ENCODE results near the gene GDPD1.
A peak's percentile ranks its signal among the peaks of the same experiment; 100 is the strongest.

GDPD1 gene

GRCh38 chr17:59254742-59255141 is 34.4 kb downstream of the GDPD1 start:
- DNase-seq (ENCODE audit: low read depth), result no peak
- H3K4me1 ChIP-seq (ENCODE audit: control insufficient read depth, insufficient read depth, low read length), result no peaks in the 10 kb centered on the region
- H3K36me3 ChIP-seq (ENCODE audit: control insufficient read depth, insufficient read depth, low read length, severe bottlenecking), result no peaks in the 10 kb centered on the region
- no peaks in the 10 kb centered on the region for H3K9me3 ChIP-seq (ENCODE audit: control insufficient read depth, low read length)
- no peak overlapping the region for H3K4me3 ChIP-seq (ENCODE audit: low read length)
- no peaks in the 10 kb centered on the region for H3K27me3 ChIP-seq (replicated peaks; ENCODE audit: control insufficient read depth, insufficient read depth, low read length)
- H3K9ac ChIP-seq (ENCODE audit: low read length), result no peak overlapping the region

GRCh38 chr17:59257101-59257500 is 36.8 kb downstream of the GDPD1 start:
- H3K9ac ChIP-seq (ENCODE audit: low read length), result no peak overlapping the region
- H3K4me1 ChIP-seq (ENCODE audit: control insufficient read depth, insufficient read depth, low read length), result no peaks in the 10 kb centered on the region
- no peak overlapping the region for H3K4me3 ChIP-seq (ENCODE audit: low read length)
- no peaks in the 10 kb centered on the region for H3K36me3 ChIP-seq (ENCODE audit: control insufficient read depth, insufficient read depth, low read length, severe bottlenecking)
- H3K27me3 ChIP-seq (replicated peaks; ENCODE audit: control insufficient read depth, insufficient read depth, low read length), result no peaks in the 10 kb centered on the region
- H3K9me3 ChIP-seq (ENCODE audit: control insufficient read depth, low read length), result no peaks in the 10 kb centered on the region
- DNase-seq (ENCODE audit: low read depth), result no peak

GRCh38 chr17:59260722-59261121 is 40.4 kb downstream of the GDPD1 start:
- no peak overlapping the region for H3K4me3 ChIP-seq (ENCODE audit: low read length)
- DNase-seq (ENCODE audit: low read depth), result no peak
- no peak overlapping the region for H3K9ac ChIP-seq (ENCODE audit: low read length)
- H3K4me1 ChIP-seq (ENCODE audit: control insufficient read depth, insufficient read depth, low read length), result no peaks in the 10 kb centered on the region
- no peaks in the 10 kb centered on the region for H3K36me3 ChIP-seq (ENCODE audit: control insufficient read depth, insufficient read depth, low read length, severe bottlenecking)
- H3K27me3 ChIP-seq (replicated peaks; ENCODE audit: control insufficient read depth, insufficient read depth, low read length), result no peaks in the 10 kb centered on the region
- H3K9me3 ChIP-seq (ENCODE audit: control insufficient read depth, low read length), result no peaks in the 10 kb centered on the region

GRCh38 chr17:59266745-59267144 is 46.4 kb downstream of the GDPD1 start:
- H3K4me1 ChIP-seq (ENCODE audit: control insufficient read depth, insufficient read depth, low read length), result peaks cover 10% of the 10 kb centered on the region
- H3K27me3 ChIP-seq (replicated peaks; ENCODE audit: control insufficient read depth, insufficient read depth, low read length), result no peaks in the 10 kb centered on the region
- no peaks in the 10 kb centered on the region for H3K36me3 ChIP-seq (ENCODE audit: control insufficient read depth, insufficient read depth, low read length, severe bottlenecking)
- DNase-seq (ENCODE audit: low read depth), result peak; percentile 15
- peak overlapping the region; percentile 16 for H3K4me3 ChIP-seq (ENCODE audit: low read length)
- no peak overlapping the region for H3K9ac ChIP-seq (ENCODE audit: low read length)
- no peaks in the 10 kb centered on the region for H3K9me3 ChIP-seq (ENCODE audit: control insufficient read depth, low read length)

- no peak for DNase-seq (ENCODE audit: low read depth)
- H3K27me3 ChIP-seq (replicated peaks; ENCODE audit: control insufficient read depth, insufficient read depth, low read length), result no peaks in the 10 kb centered on the region
- peaks cover 10% of the 10 kb centered on the region for H3K4me1 ChIP-seq (ENCODE audit: control insufficient read depth, insufficient read depth, low read length)
- no peaks in the 10 kb centered on the region for H3K36me3 ChIP-seq (ENCODE audit: control insufficient read depth, insufficient read depth, low read length, severe bottlenecking)
- no peak overlapping the region for H3K4me3 ChIP-seq (ENCODE audit: low read length)
- H3K9ac ChIP-seq (ENCODE audit: low read length), result no peak overlapping the region
- no peaks in the 10 kb centered on the region for H3K9me3 ChIP-seq (ENCODE audit: control insufficient read depth, low read length)
Measured at GRCh38 chr17:59267776-59268175, 47.5 kb downstream of the GDPD1 start.

GRCh38 chr17:59275618-59276017 is 55.3 kb downstream of the GDPD1 start:
- no peak overlapping the region for H3K9ac ChIP-seq (ENCODE audit: low read length)
- H3K36me3 ChIP-seq (ENCODE audit: control insufficient read depth, insufficient read depth, low read length, severe bottlenecking), result no peaks in the 10 kb centered on the region
- H3K27me3 ChIP-seq (replicated peaks; ENCODE audit: control insufficient read depth, insufficient read depth, low read length), result no peaks in the 10 kb centered on the region

GRCh38 chr17:59277031-59277430 is 56.7 kb downstream of the GDPD1 start:
- Histone ChIP-seq H3K9ac (ENCODE audit: low read length) (no peak overlapping the region), H3K36me3 (ENCODE audit: control insufficient read depth, insufficient read depth, low read length, severe bottlenecking) (no peaks in the 10 kb centered on the region), H3K27me3 (replicated peaks; ENCODE audit: control insufficient read depth, insufficient read depth, low read length) (no peaks in the 10 kb centered on the region), H3K9me3 (ENCODE audit: control insufficient read depth, low read length) (no peaks in the 10 kb centered on the region), H3K4me1 (ENCODE audit: control insufficient read depth, insufficient read depth, low read length) (no peaks in the 10 kb centered on the region), H3K4me3 (ENCODE audit: low read length) (no peak overlapping the region)
- DNase-seq (ENCODE audit: low read depth), result no peak

More at GRCh38 chr17:59275618-59276017, 55.3 kb downstream of the GDPD1 start:
- DNase-seq (ENCODE audit: low read depth), result no peak
- H3K4me1 ChIP-seq (ENCODE audit: control insufficient read depth, insufficient read depth, low read length), result no peaks in the 10 kb centered on the region
- H3K9me3 ChIP-seq (ENCODE audit: control insufficient read depth, low read length), result no peaks in the 10 kb centered on the region
- no peak overlapping the region for H3K4me3 ChIP-seq (ENCODE audit: low read length)

- H3K4me3 ChIP-seq (ENCODE audit: low read length), result no peak overlapping the region
- DNase-seq (ENCODE audit: low read depth), result no peak
- H3K4me1 ChIP-seq (ENCODE audit: control insufficient read depth, insufficient read depth, low read length), result no peaks in the 10 kb centered on the region
- H3K27me3 ChIP-seq (replicated peaks; ENCODE audit: control insufficient read depth, insufficient read depth, low read length), result no peaks in the 10 kb centered on the region
- no peak overlapping the region for H3K9ac ChIP-seq (ENCODE audit: low read length)
- H3K36me3 ChIP-seq (ENCODE audit: control insufficient read depth, insufficient read depth, low read length, severe bottlenecking), result no peaks in the 10 kb centered on the region
- H3K9me3 ChIP-seq (ENCODE audit: control insufficient read depth, low read length), result no peaks in the 10 kb centered on the region
Measured at GRCh38 chr17:59278406-59278805, 58.1 kb downstream of the GDPD1 start.

GRCh38 chr17:59284317-59284716 is 64.0 kb downstream of the GDPD1 start:
- H3K4me1 ChIP-seq (ENCODE audit: control insufficient read depth, insufficient read depth, low read length), result no peaks in the 10 kb centered on the region
- no peak overlapping the region for H3K9ac ChIP-seq (ENCODE audit: low read length)
- H3K36me3 ChIP-seq (ENCODE audit: control insufficient read depth, insufficient read depth, low read length, severe bottlenecking), result no peaks in the 10 kb centered on the region
- no peaks in the 10 kb centered on the region for H3K9me3 ChIP-seq (ENCODE audit: control insufficient read depth, low read length)
- no peak overlapping the region for H3K4me3 ChIP-seq (ENCODE audit: low read length)
- H3K27me3 ChIP-seq (replicated peaks; ENCODE audit: control insufficient read depth, insufficient read depth, low read length), result no peaks in the 10 kb centered on the region
- DNase-seq (ENCODE audit: low read depth), result no peak

- Histone ChIP-seq H3K4me1 (ENCODE audit: control insufficient read depth, insufficient read depth, low read length) (no peaks in the 10 kb centered on the region), H3K4me3 (ENCODE audit: low read length) (no peak overlapping the region), H3K27me3 (replicated peaks; ENCODE audit: control insufficient read depth, insufficient read depth, low read length) (no peaks in the 10 kb centered on the region), H3K9me3 (ENCODE audit: control insufficient read depth, low read length) (no peaks in the 10 kb centered on the region), H3K9ac (ENCODE audit: low read length) (no peak overlapping the region), H3K36me3 (ENCODE audit: control insufficient read depth, insufficient read depth, low read length, severe bottlenecking) (no peaks in the 10 kb centered on the region)
- no peak for DNase-seq (ENCODE audit: low read depth)
Measured at GRCh38 chr17:59287452-59287851, 67.1 kb downstream of the GDPD1 start.

- Histone ChIP-seq H3K9ac (ENCODE audit: low read length) (no peak overlapping the region), H3K36me3 (ENCODE audit: control insufficient read depth, insufficient read depth, low read length, severe bottlenecking) (no peaks in the 10 kb centered on the region), H3K4me3 (ENCODE audit: low read length) (no peak overlapping the region), H3K9me3 (ENCODE audit: control insufficient read depth, low read length) (no peaks in the 10 kb centered on the region), H3K27me3 (replicated peaks; ENCODE audit: control insufficient read depth, insufficient read depth, low read length) (no peaks in the 10 kb centered on the region), H3K4me1 (ENCODE audit: control insufficient read depth, insufficient read depth, low read length) (no peaks in the 10 kb centered on the region)
- DNase-seq (ENCODE audit: low read depth), result no peak
Measured at GRCh38 chr17:59287891-59288290, 67.6 kb downstream of the GDPD1 start.

- H3K9ac ChIP-seq (ENCODE audit: low read length), result no peak overlapping the region
- H3K4me1 ChIP-seq (ENCODE audit: control insufficient read depth, insufficient read depth, low read length), result no peaks in the 10 kb centered on the region
- DNase-seq (ENCODE audit: low read depth), result no peak
- H3K27me3 ChIP-seq (replicated peaks; ENCODE audit: control insufficient read depth, insufficient read depth, low read length), result no peaks in the 10 kb centered on the region
- H3K9me3 ChIP-seq (ENCODE audit: control insufficient read depth, low read length), result no peaks in the 10 kb centered on the region
- H3K4me3 ChIP-seq (ENCODE audit: low read length), result no peak overlapping the region
- H3K36me3 ChIP-seq (ENCODE audit: control insufficient read depth, insufficient read depth, low read length, severe bottlenecking), result no peaks in the 10 kb centered on the region
Measured at GRCh38 chr17:59289981-59290301, 69.6 kb downstream of the GDPD1 start.

Data from adipocyte (in vitro differentiated cells).